Measurements from ENCODE around the gene HUS1B. TPM values are rescaled to one million over a fixed set of nuclear protein-coding genes. Genes with fewer than 3 reads are reported as not detected.

Gene HUS1B
- total RNA-seq, 6 donors from 2014 or later: 0.83 to 14.7 (median 2.5) TPM

DNA sequence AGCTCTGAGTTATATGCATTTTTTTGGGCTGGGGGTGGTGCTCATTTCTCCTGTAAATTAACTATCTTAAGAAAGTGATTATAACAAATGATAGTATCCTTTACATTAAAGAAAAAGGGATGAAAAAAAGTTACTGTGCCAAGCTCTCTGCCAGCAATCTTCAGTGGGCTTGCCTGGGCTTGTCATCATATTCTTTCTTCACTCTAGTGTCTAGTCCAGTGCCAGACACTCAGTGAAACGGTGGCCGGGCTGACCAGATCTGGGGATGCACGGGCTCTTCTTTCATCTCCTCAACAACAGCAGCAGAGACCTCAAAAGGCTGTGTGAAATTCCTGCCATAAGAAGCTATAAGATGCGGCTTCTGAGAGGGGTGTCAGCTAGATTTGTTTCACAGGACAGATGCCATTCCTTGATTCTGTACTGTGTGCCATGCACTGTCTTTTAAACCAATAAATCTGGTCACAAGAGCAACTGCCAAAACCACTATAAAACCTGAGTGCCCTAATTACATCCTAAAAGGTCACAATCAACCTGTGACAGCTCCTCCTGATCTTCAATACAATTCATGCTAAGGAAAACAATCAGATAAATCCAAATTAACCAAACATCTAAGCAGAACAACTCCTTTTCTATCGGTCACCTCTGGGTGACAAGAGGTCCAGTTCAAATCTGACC is 23.9 kb upstream of the HUS1B start:
- no peaks in the 10 kb centered on the region for H3K27me3 ChIP-seq
- TF ChIP-seq POLR2A (IDR thresholded peaks at IDR 0.05): no peak
- TF ChIP-seq POLR2AphosphoS5 (IDR thresholded peaks at IDR 0.05): no peak
- no peak for TF ChIP-seq EP300 (IDR thresholded peaks at IDR 0.05)
- TF ChIP-seq, protein P1, sequence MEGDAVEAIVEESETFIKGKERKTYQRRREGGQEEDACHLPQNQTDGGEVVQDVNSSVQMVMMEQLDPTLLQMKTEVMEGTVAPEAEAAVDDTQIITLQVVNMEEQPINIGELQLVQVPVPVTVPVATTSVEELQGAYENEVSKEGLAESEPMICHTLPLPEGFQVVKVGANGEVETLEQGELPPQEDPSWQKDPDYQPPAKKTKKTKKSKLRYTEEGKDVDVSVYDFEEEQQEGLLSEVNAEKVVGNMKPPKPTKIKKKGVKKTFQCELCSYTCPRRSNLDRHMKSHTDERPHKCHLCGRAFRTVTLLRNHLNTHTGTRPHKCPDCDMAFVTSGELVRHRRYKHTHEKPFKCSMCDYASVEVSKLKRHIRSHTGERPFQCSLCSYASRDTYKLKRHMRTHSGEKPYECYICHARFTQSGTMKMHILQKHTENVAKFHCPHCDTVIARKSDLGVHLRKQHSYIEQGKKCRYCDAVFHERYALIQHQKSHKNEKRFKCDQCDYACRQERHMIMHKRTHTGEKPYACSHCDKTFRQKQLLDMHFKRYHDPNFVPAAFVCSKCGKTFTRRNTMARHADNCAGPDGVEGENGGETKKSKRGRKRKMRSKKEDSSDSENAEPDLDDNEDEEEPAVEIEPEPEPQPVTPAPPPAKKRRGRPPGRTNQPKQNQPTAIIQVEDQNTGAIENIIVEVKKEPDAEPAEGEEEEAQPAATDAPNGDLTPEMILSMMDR (IDR thresholded peaks at IDR 0.05): no peak
- H3K4me3 ChIP-seq: no peak overlapping the region
- ATAC-seq (ENCODE audit: low FRiP score in 2 of 2) (no peak), DNase-seq (no peak)
- peaks cover 8 to 15% (median 10%) of the 10 kb centered on the region in 4 donors for H3K4me1 ChIP-seq
- WGBS, 2 donors: 91 to 93% methylated on average over 5 of the region's 5 CpGs
- H3K36me3 ChIP-seq: no peaks in the 10 kb centered on the region
- H3K27ac ChIP-seq: no peak overlapping the region
- H3K9me3 ChIP-seq: no peaks in the 10 kb centered on the region

DNA sequence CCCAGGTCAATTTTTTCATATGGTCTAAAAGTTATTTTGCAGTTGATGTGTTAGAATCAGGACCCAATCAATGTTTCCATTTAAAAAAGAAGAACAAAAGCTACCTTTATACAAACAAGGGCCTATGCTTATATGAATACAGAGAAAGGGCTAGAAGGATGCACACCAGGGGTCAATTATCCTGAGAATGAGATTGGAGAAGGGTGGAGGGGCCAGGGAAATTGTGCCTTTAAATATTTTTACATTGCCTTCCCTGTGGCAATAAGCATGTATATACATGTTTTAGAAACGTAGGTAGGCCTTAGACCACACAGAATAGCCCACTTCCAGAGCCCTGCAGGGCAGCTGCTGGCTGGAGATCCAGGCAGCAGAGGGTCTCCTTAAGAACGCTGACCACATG is 23.4 kb upstream of the HUS1B start:
- Histone ChIP-seq H3K27me3 (no peaks in the 10 kb centered on the region), H3K36me3 (no peaks in the 10 kb centered on the region), H3K4me3 (no peak overlapping the region), H3K9me3 (no peaks in the 10 kb centered on the region), H3K27ac (no peak overlapping the region), H3K4me1 (peaks cover 8 to 15% (median 10%) of the 10 kb centered on the region in 4 donors)
- TF ChIP-seq EP300 (IDR thresholded peaks at IDR 0.05): no peak
- TF ChIP-seq, protein P1 (IDR thresholded peaks at IDR 0.05): no peak
- TF ChIP-seq POLR2AphosphoS5 (IDR thresholded peaks at IDR 0.05): no peak
- TF ChIP-seq POLR2A (IDR thresholded peaks at IDR 0.05): no peak
- DNase-seq (no peak), ATAC-seq (ENCODE audit: low FRiP score in 2 of 2) (no peak)
- WGBS, 2 donors: 67 to 85% methylated on average over 2 of the region's 2 CpGs

DNA sequence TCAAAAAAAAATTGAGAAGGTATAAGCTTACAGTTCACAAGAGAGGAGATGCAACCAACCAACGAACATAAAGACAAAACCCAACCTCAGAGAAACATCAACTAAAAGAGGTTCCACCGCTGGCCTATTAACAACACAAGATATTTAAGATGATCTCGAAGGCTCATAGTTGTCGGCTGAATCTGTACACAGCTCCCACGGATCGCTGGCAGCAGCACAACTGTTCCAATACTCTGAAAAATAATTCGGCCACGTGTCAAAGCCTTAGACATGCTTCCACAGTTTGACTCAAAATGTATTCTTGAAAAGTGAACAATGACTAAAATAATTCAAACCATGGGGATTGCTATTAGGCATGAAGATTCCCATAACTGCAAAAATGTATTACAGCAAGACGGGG is 22.4 kb upstream of the HUS1B start:
- WGBS, 2 donors: 62 to 88% methylated on average over 9 of the region's 9 CpGs
- Histone ChIP-seq H3K9me3 (no peaks in the 10 kb centered on the region), H3K4me3 (no peak overlapping the region), H3K36me3 (no peaks in the 10 kb centered on the region), H3K27ac (no peak overlapping the region), H3K27me3 (no peaks in the 10 kb centered on the region), H3K4me1 (peaks cover 4 to 18% (median 10%) of the 10 kb centered on the region in 4 donors)
- ATAC-seq (ENCODE audit: low FRiP score in 2 of 2): no peak
- TF ChIP-seq EP300 (IDR thresholded peaks at IDR 0.05) (no peak), POLR2AphosphoS5 (IDR thresholded peaks at IDR 0.05) (no peak), POLR2A (IDR thresholded peaks at IDR 0.05) (no peak)
- TF ChIP-seq, protein P1 (IDR thresholded peaks at IDR 0.05): no peak
- DNase-seq: no peak

DNA sequence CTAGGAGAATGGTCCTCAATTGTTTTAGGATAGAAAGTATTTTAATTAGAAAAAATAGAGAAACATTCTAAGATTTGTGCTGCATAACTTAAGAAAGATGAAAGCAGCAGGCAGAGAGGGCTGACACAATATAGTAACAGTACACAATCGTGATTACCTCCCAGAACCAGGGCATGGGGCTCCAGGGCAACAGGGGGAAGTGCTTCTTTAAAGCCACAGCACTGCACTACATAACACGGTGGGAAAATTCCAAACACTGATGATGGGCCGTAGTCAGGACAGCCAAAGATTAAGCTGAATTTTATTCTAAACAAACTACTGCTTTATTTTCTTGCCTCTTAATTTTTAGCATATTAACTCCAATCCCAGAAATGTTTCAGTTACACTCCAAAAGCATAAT is 21.6 kb upstream of the HUS1B start:
- H3K4me1 ChIP-seq: peaks cover 0 to 17% (median 3%) of the 10 kb centered on the region in 4 donors
- no peak for ATAC-seq (ENCODE audit: low FRiP score in 2 of 2)
- no peaks in the 10 kb centered on the region for H3K36me3 ChIP-seq
- no peak overlapping the region for H3K27ac ChIP-seq
- WGBS, 2 donors: 68 to 69% methylated on average over 3 of the region's 3 CpGs
- H3K27me3 ChIP-seq: no peaks in the 10 kb centered on the region
- DNase-seq: no peak
- TF ChIP-seq EP300 (IDR thresholded peaks at IDR 0.05): no peak
- TF ChIP-seq POLR2A (IDR thresholded peaks at IDR 0.05): no peak
- no peak overlapping the region for H3K4me3 ChIP-seq
- H3K9me3 ChIP-seq: no peaks in the 10 kb centered on the region

DNA sequence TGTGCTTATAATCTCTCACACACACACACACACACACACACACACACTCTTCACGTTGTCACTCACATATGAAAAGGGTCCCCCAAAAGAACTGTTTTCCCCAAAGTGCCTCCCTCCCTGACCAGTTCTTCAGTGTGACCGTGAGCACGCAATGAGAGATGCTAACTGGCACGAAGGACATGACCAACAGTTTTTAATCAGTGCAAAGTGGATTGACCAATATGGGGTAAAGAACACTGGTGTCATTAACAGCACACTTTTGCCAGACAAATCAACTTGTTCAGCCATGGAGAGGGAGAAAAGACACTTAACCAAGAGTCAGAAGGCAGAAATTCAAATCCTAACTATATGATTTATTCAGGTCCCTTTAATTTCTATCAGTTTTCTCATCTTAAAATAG is 21.0 kb upstream of the HUS1B start:
- H3K4me3 ChIP-seq: no peak overlapping the region
- ATAC-seq (ENCODE audit: low FRiP score in 2 of 2) (no peak), DNase-seq (no peak)
- no peaks in the 10 kb centered on the region for H3K27me3 ChIP-seq
- H3K36me3 ChIP-seq: no peaks in the 10 kb centered on the region
- H3K4me1 ChIP-seq: peaks cover 0 to 17% (median 2%) of the 10 kb centered on the region in 4 donors
- no peaks in the 10 kb centered on the region for H3K9me3 ChIP-seq
- 94 to 98% methylated on average over 4 of the region's 4 CpGs for whole genome bisulfite sequencing, 2 donors
- no peak for TF ChIP-seq POLR2AphosphoS5 (IDR thresholded peaks at IDR 0.05)
- no peak for TF ChIP-seq EP300 (IDR thresholded peaks at IDR 0.05)
- TF ChIP-seq, protein P1 (IDR thresholded peaks at IDR 0.05): no peak
- no peak for TF ChIP-seq POLR2A (IDR thresholded peaks at IDR 0.05)
- no peak overlapping the region for H3K27ac ChIP-seq
